ENCODE measurements around the gene AGT.

DNA sequence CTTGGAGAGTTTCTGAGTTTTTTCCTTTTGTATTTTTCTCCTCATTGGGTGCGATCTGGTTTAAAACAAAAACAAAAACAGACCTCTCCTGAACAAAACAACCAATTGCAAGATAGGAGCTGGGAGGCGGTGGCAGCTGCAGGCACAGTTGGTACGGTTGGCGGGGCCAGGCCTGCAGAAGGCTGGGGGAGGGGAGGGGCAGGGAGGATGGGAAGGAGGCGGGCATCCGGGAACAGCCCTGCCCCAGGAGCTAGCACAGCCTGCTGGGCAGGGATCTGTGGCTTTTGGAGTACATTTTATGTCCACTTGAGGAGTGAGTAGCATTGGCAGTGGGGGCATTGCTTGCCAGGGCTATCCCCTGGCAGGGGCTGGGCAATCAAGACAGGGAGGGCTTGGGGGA is 38.5 kb upstream of the AGT start:
- TF ChIP-seq, protein P1, sequence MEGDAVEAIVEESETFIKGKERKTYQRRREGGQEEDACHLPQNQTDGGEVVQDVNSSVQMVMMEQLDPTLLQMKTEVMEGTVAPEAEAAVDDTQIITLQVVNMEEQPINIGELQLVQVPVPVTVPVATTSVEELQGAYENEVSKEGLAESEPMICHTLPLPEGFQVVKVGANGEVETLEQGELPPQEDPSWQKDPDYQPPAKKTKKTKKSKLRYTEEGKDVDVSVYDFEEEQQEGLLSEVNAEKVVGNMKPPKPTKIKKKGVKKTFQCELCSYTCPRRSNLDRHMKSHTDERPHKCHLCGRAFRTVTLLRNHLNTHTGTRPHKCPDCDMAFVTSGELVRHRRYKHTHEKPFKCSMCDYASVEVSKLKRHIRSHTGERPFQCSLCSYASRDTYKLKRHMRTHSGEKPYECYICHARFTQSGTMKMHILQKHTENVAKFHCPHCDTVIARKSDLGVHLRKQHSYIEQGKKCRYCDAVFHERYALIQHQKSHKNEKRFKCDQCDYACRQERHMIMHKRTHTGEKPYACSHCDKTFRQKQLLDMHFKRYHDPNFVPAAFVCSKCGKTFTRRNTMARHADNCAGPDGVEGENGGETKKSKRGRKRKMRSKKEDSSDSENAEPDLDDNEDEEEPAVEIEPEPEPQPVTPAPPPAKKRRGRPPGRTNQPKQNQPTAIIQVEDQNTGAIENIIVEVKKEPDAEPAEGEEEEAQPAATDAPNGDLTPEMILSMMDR (conservative IDR thresholded peaks at IDR 0.05; ENCODE audit: low read depth in 2 of 2): 0 out of 4 replicates have a peak, but pooled peaks of 1 of the 2 experiments have one; percentile 6
- TF ChIP-seq POLR2AphosphoS5 (IDR thresholded peaks at IDR 0.05; ENCODE audit: low read depth) (no peak), EZH2 (IDR thresholded peaks at IDR 0.05; ENCODE audit: low read depth, unreplicated experiment) (no peak), CREB1 (CRISPR knock-in tag; IDR thresholded peaks at IDR 0.05; ENCODE audit: low read depth) (no peak), EZH2phosphoT487 (IDR thresholded peaks at IDR 0.05; ENCODE audit: unreplicated experiment) (no peak), ZNF114 (CRISPR knock-in tag; IDR thresholded peaks at IDR 0.05) (no peak), JUNB (IDR thresholded peaks at IDR 0.05; ENCODE audit: unreplicated experiment) (no peak), ZNF331 (CRISPR knock-in tag; IDR thresholded peaks at IDR 0.05; ENCODE audit: low read depth) (no peak), STAT1 (IDR thresholded peaks at IDR 0.05; ENCODE audit: unreplicated experiment) (no peak)
- TF ChIP-seq, protein P2, sequence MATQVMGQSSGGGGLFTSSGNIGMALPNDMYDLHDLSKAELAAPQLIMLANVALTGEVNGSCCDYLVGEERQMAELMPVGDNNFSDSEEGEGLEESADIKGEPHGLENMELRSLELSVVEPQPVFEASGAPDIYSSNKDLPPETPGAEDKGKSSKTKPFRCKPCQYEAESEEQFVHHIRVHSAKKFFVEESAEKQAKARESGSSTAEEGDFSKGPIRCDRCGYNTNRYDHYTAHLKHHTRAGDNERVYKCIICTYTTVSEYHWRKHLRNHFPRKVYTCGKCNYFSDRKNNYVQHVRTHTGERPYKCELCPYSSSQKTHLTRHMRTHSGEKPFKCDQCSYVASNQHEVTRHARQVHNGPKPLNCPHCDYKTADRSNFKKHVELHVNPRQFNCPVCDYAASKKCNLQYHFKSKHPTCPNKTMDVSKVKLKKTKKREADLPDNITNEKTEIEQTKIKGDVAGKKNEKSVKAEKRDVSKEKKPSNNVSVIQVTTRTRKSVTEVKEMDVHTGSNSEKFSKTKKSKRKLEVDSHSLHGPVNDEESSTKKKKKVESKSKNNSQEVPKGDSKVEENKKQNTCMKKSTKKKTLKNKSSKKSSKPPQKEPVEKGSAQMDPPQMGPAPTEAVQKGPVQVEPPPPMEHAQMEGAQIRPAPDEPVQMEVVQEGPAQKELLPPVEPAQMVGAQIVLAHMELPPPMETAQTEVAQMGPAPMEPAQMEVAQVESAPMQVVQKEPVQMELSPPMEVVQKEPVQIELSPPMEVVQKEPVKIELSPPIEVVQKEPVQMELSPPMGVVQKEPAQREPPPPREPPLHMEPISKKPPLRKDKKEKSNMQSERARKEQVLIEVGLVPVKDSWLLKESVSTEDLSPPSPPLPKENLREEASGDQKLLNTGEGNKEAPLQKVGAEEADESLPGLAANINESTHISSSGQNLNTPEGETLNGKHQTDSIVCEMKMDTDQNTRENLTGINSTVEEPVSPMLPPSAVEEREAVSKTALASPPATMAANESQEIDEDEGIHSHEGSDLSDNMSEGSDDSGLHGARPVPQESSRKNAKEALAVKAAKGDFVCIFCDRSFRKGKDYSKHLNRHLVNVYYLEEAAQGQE (IDR thresholded peaks at IDR 0.05; ENCODE audit: unreplicated experiment): no peak
